GM12865 (cell line): ENCODE measurements around the gene PRPF31.

Experiments
- DNase-seq: peaks from one replicate; pipeline ENCODE4 v3.0.0; 2010; ENCODE audit warnings: low read depth
- H3K4me3 ChIP-seq: 2 replicates; pipeline ENCODE4 v1.5.1; 2011; ENCODE audit warnings: mild to moderate bottlenecking, low read depth, low read length, control low read depth
- TF ChIP-seq, protein P1 (sequence below): IDR thresholded peaks from 2 replicates; pipeline ENCODE4 v1.5.1; 2011; ENCODE audit warnings: low read length, control low read depth, low read depth, inconsistent platforms; ENCODE audit not compliant: insufficient read depth; ENCODE audit errors: missing control alignments

Gene PRPF31

GRCh38 chr19:54152878-54153524 is 37.4 kb downstream of the PRPF31 start:
- no peak for DNase-seq
- no peak overlapping the region for H3K4me3 ChIP-seq
- TF ChIP-seq, protein P1, sequence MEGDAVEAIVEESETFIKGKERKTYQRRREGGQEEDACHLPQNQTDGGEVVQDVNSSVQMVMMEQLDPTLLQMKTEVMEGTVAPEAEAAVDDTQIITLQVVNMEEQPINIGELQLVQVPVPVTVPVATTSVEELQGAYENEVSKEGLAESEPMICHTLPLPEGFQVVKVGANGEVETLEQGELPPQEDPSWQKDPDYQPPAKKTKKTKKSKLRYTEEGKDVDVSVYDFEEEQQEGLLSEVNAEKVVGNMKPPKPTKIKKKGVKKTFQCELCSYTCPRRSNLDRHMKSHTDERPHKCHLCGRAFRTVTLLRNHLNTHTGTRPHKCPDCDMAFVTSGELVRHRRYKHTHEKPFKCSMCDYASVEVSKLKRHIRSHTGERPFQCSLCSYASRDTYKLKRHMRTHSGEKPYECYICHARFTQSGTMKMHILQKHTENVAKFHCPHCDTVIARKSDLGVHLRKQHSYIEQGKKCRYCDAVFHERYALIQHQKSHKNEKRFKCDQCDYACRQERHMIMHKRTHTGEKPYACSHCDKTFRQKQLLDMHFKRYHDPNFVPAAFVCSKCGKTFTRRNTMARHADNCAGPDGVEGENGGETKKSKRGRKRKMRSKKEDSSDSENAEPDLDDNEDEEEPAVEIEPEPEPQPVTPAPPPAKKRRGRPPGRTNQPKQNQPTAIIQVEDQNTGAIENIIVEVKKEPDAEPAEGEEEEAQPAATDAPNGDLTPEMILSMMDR, result no peak

DNA sequence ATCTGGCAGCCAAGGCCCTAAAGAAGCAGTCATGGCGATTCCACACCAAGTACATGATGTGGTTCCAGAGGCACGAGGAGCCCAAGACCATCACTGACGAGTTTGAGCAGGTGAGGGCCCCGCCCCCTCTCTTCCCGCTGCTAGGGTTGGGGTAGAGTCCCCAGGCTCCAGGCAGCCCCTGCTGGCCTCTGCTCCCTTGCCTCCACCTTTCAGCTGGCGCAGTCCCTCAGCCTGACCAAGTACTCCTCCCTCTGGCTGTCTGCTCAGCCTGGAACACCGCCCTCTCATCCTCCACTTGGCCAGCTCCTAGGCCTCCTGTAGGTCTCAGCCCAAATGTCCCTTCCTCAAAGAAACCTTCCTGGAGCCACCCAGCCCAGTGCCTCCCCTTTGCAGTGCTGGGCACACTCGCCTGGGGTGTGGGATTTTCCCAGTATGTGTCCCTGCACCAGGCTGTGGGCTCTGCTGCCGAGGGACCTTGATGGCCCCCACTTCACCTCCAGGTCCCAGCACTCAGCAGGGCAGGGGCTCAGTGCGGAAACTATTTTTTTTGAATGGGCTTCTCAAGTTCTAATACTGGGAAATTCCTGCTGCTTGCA is 38.3 kb downstream of the PRPF31 start:
- DNase-seq, result no peak
- no peak overlapping the region for H3K4me3 ChIP-seq
- TF ChIP-seq, protein P1, result no peak

DNA sequence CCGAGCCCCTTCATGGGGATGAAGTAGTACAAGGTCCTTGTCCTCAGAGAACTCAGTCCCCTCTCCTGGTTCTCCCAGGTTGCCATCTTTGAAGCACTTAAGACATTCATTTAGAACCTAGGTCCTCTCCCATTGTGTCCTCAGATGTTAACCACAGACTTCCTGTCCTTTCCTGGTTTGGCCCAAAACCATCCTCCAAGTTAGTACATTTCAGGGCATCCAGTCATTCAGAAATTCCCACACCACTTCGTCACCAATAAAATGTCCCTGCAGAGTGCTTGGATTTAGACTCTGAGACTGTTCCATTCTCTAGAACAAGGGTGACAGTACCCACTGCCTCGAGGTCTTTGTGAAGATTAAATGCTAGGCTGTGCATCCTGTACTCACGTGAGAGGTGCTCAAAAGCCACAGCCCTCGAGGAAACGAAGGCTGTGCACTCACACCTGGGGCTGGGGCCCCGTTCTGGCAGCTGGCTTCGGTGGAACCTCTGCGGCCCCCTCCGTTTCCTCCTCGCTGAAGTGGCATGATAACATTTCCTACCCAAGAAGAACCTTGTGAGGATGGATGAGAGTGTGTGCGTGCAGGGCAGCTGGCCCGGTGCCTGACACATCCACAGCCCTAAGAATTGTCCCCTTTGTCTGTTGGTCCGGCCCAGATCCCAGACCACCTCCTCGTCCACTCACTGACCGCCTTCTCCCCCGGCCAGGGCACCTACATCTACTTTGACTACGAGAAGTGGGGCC is 39.2 kb downstream of the PRPF31 start:
- no peak overlapping the region for H3K4me3 ChIP-seq
- TF ChIP-seq, protein P1, result no peak
- DNase-seq, result no peak

- TF ChIP-seq, protein P1, result no peak
Observed at GRCh38 chr19:54155694-54156093, 40.1 kb downstream of the PRPF31 start.

GRCh38 chr19:54156490-54156889 is 40.9 kb downstream of the PRPF31 start:
- TF ChIP-seq, protein P1, result no peak
- no peak overlapping the region for H3K4me3 ChIP-seq
- no peak for DNase-seq

More at GRCh38 chr19:54155694-54156093, 40.1 kb downstream of the PRPF31 start:
- DNase-seq, result no peak
- H3K4me3 ChIP-seq, result no peak overlapping the region

DNA sequence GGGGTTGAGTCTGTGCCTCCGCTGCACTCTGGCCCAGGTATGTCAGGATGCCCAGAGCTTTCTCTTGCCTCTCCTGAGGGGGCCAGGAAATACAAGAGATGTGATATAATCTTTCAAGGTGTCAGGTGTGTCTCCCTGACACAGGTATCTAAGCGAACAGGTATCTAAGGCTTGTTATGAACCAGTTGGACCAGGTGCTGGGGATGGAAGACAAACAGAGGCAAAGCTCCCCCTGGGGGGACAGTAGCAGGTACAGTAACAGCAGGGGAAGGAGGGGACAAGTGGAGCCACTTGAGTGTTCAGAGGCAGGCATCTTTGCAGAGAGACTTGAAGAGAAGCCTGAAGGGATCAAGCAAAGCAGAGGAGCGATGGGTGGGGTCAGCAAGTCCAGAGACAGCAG is 41.4 kb downstream of the PRPF31 start:
- TF ChIP-seq, protein P1, result no peak
- DNase-seq, result no peak
- no peak overlapping the region for H3K4me3 ChIP-seq
